RWPE2 (cell line): Measurements from ENCODE around the gene DRD3.
A peak's percentile ranks its signal among the peaks of the same experiment; 100 is the strongest.

Experiments used
- ATAC-seq: fragments of 200-7000 bp; cut with Tn5 transposase; 3 replicates; pipeline ENCODE4 v1.9.1; 2021; ENCODE audit warnings: low read depth
- DNase-seq: peaks from one replicate; pipeline ENCODE4 v3.0.0-alpha.2; 2020; ENCODE audit warnings: low spot score
- H3K27ac ChIP-seq: fragments of 450-650 bp; 2 replicates; pipeline ENCODE4 v1.5.1; 2017; ENCODE audit warnings: mild to moderate bottlenecking; ENCODE audit not compliant: poor library complexity, severe bottlenecking
- H3K27me3 ChIP-seq: fragments of 250-450 bp; sonication (Bioruptor Pico); 2 replicates; pipeline ENCODE4 v1.5.1; 2021; ENCODE audit warnings: mild to moderate bottlenecking, moderate library complexity; ENCODE audit not compliant: insufficient read depth, poor library complexity, severe bottlenecking
- H3K36me3 ChIP-seq: fragments of 250-450 bp; sonication (Bioruptor Pico); 2 replicates; pipeline ENCODE4 v1.5.1; 2020; ENCODE audit warnings: low read depth, mild to moderate bottlenecking, moderate library complexity
- H3K4me1 ChIP-seq: fragments of 250-450 bp; sonication (Bioruptor Pico); 2 replicates; pipeline ENCODE4 v1.5.1; 2021; ENCODE audit warnings: mild to moderate bottlenecking, moderate library complexity; ENCODE audit not compliant: insufficient read depth, poor library complexity, severe bottlenecking
- H3K4me3 ChIP-seq: fragments of 250-450 bp; sonication (Bioruptor Pico); 2 replicates; pipeline ENCODE4 v1.5.1; 2021; ENCODE audit warnings: mild to moderate bottlenecking, moderate library complexity; ENCODE audit not compliant: severe bottlenecking
- H3K9me3 ChIP-seq: fragments of 250-450 bp; sonication (Bioruptor Pico); 2 replicates; pipeline ENCODE4 v1.5.1; 2021; ENCODE audit warnings: mild to moderate bottlenecking, moderate library complexity; ENCODE audit not compliant: severe bottlenecking
- TF ChIP-seq, protein P1 (sequence below): fragments of 450-650 bp; IDR thresholded peaks from one replicate; pipeline ENCODE4 v1.5.1; 2017; ENCODE audit warnings: mild to moderate bottlenecking, moderate library complexity; ENCODE audit not compliant: poor library complexity, severe bottlenecking

DRD3 gene

DNA sequence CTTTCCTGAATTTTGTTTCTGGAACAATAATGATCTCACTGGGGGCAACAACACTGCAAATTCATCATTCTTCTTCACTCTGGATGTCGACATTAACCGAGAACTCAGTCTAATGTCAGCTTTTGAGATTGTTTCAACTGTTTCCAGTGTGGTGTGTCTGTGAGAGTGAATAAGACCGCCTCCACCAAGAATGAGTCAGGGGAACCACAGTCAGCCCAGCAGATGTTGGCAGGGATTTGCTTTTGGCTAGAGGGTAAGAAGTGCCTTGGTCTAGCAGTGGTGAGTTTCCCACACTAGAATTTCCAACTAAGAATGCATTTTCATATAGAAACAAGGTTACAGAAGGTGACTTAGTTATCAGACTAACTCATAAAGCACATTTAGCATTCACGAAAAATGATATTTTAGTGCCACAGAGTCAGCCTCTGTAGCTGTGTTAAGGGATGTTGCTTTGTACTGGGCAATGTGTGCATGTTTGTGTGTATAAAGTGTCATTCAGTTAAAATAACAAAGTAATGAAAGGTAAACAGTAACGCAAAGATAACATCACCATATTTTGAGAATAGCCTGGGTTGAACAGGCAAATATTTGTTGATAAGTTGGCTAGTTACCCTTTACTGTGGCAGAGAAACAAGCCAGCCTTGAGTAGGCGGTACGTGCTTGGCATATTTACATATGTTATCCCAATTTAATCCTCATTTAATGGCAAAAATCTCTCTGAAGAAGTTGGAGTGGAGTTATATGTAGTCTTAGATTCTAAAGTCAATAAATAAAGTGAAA is 33.8 kb downstream of the DRD3 start:
- H3K4me3 ChIP-seq: no peak overlapping the region

DNA sequence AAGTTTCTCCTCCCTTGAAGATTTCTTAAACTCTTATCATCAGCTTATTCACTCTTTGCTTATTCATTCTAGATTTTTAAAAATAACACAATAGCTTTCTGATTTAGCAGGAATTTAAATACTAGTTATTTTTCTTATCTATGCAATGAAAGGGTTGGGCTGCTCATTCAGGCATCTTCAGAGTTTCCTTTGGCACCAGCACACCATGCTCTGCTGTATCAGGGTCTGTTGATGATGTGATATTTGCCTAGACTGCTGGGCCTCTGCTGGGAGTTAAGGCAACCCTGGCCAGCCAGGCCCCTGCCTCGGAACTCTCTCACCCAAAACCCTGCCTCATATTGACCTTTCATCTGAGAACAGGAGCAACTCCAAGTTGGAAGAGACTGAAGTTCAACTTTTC is 35.0 kb downstream of the DRD3 start:
- H3K36me3 ChIP-seq: no peaks in the 10 kb centered on the region
- no peaks in the 10 kb centered on the region for H3K9me3 ChIP-seq
- no peak for DNase-seq
- TF ChIP-seq, protein P1, sequence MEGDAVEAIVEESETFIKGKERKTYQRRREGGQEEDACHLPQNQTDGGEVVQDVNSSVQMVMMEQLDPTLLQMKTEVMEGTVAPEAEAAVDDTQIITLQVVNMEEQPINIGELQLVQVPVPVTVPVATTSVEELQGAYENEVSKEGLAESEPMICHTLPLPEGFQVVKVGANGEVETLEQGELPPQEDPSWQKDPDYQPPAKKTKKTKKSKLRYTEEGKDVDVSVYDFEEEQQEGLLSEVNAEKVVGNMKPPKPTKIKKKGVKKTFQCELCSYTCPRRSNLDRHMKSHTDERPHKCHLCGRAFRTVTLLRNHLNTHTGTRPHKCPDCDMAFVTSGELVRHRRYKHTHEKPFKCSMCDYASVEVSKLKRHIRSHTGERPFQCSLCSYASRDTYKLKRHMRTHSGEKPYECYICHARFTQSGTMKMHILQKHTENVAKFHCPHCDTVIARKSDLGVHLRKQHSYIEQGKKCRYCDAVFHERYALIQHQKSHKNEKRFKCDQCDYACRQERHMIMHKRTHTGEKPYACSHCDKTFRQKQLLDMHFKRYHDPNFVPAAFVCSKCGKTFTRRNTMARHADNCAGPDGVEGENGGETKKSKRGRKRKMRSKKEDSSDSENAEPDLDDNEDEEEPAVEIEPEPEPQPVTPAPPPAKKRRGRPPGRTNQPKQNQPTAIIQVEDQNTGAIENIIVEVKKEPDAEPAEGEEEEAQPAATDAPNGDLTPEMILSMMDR: no peak
- H3K27ac ChIP-seq: no peak overlapping the region
- no peak for ATAC-seq
- no peaks in the 10 kb centered on the region for H3K4me1 ChIP-seq
- H3K27me3 ChIP-seq: no peaks in the 10 kb centered on the region
- H3K4me3 ChIP-seq: no peak overlapping the region

More for the DNA sequence above, 33.8 kb downstream of the DRD3 start:
- no peaks in the 10 kb centered on the region for H3K4me1 ChIP-seq
- no peak overlapping the region for H3K27ac ChIP-seq
- H3K36me3 ChIP-seq: no peaks in the 10 kb centered on the region
- TF ChIP-seq, protein P1: no peak
- no peaks in the 10 kb centered on the region for H3K9me3 ChIP-seq
- DNase-seq (no peak), ATAC-seq (peak; percentile 92)
- H3K27me3 ChIP-seq: no peaks in the 10 kb centered on the region

DNA sequence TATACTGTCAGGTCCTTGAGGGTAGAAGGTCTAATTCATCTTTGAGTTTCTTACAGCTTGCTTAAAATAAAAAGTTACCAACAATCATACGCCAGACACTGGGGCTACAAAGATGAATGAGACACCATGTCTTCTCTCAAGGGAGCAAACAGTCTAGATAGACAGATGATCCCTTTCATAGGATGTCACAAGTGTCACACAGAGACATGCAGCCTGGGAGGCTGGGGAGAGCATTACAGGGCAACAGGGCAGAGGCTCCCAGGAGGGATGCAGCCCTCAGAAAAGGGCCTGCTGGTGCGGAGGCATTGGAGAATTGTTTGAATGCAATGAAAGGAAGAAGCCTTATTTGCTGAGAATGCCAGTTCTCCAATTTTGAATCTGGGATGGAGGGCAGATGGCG is 39.0 kb downstream of the DRD3 start:
- ATAC-seq: no peak
- H3K27ac ChIP-seq: no peak overlapping the region
- no peaks in the 10 kb centered on the region for H3K9me3 ChIP-seq
- H3K36me3 ChIP-seq: no peaks in the 10 kb centered on the region
- H3K27me3 ChIP-seq: no peaks in the 10 kb centered on the region
- no peaks in the 10 kb centered on the region for H3K4me1 ChIP-seq
- no peak overlapping the region for H3K4me3 ChIP-seq
- TF ChIP-seq, protein P1: no peak
- DNase-seq: no peak

DNA sequence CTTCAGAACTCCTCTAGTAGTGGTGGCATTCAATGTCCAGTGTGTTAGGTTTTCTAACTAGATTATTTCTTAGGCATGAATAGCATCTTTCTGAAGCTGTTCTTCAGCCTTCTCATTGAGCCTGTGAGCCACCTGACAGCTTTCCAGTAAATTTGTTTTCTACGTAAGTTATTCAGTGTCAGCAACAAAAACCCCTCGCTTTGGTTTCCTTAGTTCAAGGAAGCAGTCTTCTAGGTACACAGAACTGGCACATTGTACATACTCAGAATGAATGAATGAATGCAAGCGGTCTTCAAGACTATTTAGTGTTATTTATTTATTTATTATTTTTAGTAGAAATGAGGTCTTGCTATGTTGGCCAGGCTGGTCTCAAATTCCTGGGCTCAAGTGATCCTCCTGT is 44.9 kb downstream of the DRD3 start:
- H3K4me3 ChIP-seq: no peak overlapping the region
- no peaks in the 10 kb centered on the region for H3K27me3 ChIP-seq
- H3K9me3 ChIP-seq: no peaks in the 10 kb centered on the region
- DNase-seq (no peak), ATAC-seq (no peak)
- TF ChIP-seq, protein P1: no peak
- no peak overlapping the region for H3K27ac ChIP-seq
- no peaks in the 10 kb centered on the region for H3K4me1 ChIP-seq
- no peaks in the 10 kb centered on the region for H3K36me3 ChIP-seq

DNA sequence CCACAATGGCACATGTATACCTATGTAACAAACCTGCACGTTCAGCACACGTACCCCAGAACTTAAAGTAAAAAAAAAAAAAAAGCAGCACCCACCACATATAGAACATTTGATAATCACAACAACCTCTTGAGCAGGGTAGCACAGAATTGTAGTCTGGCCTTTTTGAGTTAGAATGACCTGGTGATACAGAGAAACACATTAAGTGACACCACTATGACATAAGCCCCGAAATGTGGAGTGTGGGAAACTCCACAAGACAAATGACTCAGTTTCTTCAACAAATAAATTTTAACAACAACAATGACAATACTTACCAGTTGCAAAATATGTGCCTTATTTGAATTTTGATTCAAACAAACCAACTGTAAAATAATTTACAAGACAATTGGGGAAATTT is 46.4 kb downstream of the DRD3 start:
- no peaks in the 10 kb centered on the region for H3K9me3 ChIP-seq
- no peaks in the 10 kb centered on the region for H3K36me3 ChIP-seq
- TF ChIP-seq, protein P1: no peak
- no peak for ATAC-seq
- no peaks in the 10 kb centered on the region for H3K4me1 ChIP-seq
- H3K27me3 ChIP-seq: no peaks in the 10 kb centered on the region
- no peak for DNase-seq
- H3K4me3 ChIP-seq: no peak overlapping the region
- no peak overlapping the region for H3K27ac ChIP-seq
